CD4-positive, alpha-beta T cell treated with Interleukin-6 for 4 hours (primary cell): ENCODE measurements around the gene PRKAR1A.
"Not testable (repeated sequence)": the region's sequence is repeated elsewhere in the genome, so short reads cannot be mapped to it uniquely, and the experiment has no call there.

Source experiments
- DNase-seq: peaks from one replicate; pipeline ENCODE4 v3.0.0-alpha.2; 2020; ENCODE audit warnings: mixed read lengths

Gene PRKAR1A

GRCh38 chr17:68511671-68512246 is 471 bp upstream of the PRKAR1A start:
- peak; percentile 68 for DNase-seq

DNA sequence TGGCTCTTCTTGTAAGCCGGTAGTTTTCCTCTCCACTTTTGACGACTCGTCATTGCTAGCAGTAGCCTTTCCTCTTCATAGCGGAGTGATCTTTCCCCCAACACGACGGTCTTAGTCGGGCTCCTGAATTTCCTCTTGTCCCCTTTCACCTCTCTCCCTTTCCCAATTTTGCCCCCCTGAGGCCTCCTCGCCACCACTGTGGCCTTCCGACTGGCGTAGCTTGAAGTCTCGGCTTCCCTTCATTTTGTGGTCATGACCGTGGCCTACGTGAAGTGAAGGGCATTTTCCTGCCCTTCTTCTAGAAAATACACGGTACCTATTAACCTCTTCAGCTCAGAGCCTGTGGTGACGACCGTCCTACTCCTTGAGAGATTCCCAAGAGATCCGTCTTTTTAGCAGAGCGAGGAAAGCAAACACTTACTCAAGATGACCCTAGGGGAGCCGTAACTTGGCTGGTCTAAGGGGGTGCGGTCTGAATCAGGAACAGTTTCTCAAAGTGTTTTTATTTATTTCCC is 787 bp downstream of the PRKAR1A start:
- DNase-seq, result no peak

- DNase-seq, result no peak
These were observed 1.7 kb downstream of the PRKAR1A start for GRCh38 chr17:68513932-68514331.

GRCh38 chr17:68514831-68515635 is 2.8 kb downstream of the PRKAR1A start:
- no peak for DNase-seq

DNA sequence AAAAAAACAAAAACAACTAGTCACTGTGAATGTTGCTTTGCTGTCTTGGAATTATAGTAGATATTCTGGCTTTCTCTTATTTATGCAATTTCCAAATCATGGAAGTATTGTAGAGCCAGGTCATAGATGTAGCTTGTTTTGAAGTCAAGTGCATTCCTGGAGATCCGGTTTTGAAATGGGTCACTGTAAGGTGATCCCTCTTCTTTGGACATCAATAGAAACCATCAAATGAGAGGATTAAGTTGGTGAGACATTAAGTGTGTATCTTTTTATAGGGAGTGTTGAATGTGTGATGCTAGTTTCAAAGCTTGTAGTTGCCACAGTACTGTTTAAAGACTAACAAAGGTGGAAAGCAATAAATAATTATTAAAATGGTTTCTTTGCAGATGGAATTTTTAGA is 4.5 kb downstream of the PRKAR1A start:
- DNase-seq, result no peak

GRCh38 chr17:68517605-68518004 is 5.4 kb downstream of the PRKAR1A start:
- not testable (repeated sequence) for DNase-seq

- DNase-seq, result no peak
These were observed 6.0 kb downstream of the PRKAR1A start for GRCh38 chr17:68518063-68518815.

DNA sequence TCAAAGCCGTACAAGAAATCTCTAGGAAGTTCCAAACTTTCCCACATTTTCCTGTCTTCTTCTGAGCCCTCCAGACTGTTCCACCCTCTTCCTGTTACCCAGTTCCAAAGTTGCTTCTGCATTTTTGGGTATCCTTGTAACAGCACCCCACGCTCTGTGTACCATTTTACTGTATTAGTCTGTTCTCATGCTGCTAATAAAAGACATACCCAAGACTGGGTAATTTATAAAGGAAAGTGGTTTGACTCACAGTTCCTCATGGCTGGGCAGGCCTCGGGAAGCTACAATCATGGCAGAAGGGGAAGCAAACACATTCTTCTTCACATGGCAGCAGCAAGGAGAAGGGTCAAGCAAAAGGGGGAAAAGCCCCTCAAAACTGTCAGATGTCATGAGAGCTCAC is 6.8 kb downstream of the PRKAR1A start:
- not testable (repeated sequence) for DNase-seq

- DNase-seq, result no peak
These were observed 7.7 kb downstream of the PRKAR1A start for GRCh38 chr17:68519911-68520310.

DNA sequence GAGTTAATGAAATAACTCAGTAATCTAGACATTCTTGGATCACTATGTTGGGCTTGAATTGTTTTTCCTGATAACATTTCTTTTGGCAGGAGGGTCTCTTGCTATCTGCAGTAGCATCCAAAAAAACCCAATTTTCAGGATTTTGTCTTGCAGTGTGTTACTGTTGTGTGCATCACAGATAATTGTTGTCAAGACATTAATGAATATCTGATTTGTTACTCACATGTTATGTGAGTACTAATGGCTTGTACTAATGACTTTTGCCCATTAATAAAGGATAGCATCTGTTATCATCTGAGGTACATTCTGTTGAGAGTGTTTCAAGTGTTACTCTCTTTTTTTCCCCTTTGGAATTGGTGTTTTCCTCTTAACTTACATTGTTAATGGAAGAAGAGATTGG is 10.0 kb downstream of the PRKAR1A start:
- no peak for DNase-seq

GRCh38 chr17:68526548-68526947 is 14.3 kb downstream of the PRKAR1A start:
- no peak for DNase-seq

- DNase-seq, result no peak
These were observed 15.1 kb downstream of the PRKAR1A start for GRCh38 chr17:68527314-68527713.

GRCh38 chr17:68531252-68531651 is 19.0 kb downstream of the PRKAR1A start:
- no peak for DNase-seq

DNA sequence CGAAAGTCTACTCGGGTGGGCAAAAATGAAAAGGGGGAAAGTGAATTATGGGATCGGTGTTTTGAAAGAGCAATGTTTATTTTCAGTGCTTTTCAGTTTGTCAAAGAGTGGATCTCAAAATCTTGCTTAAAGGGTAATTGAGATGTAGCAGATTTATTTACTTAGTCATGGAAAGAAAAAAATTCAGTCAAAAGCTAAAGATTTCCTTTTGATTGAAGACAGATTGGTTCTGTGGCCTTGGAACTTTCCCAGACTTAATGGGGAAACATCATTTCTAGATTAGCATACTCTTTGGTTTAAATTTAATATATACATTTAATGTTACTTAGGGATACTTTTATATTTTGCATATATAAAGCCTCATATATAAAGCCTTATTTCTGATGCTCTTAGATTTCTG is 20.6 kb downstream of the PRKAR1A start:
- no peak for DNase-seq

DNA sequence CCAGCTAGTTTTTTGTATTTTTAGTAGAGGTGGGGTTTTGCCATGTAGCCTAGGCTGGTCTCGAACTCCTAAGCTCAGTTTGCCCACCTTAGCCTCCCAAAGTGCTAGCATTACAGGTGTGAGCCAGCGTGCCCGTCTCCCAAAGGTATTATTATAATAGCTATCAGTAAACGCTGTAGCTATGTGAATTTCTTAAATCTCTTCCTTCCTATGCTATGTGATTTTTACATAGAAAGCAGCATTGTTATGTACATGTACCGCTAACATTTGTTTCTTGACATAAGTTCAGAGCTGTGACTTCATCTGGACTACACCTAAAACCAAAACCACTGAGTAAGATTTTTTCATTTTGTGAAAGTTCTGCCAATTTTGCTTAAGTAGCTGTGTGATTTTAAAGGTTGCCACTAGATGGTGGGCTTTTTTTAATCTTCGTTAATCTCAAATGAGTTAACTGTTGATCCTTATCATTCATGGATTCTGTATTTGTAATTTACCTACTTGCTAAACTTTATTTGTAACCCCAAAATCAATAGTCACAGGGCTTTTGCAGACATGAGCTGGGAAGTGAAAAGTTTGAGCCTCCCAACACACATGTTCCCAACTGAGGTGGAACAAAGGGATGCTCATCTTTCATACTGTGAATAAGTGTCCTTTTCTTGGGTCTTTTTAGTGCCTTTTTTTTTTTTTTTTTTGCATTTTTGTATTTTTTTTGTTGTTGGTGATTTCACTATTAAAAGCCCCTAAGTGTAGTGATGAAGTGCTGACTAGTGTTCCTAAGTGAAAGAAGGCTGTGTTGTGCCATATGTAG is 21.9 kb downstream of the PRKAR1A start:
- DNase-seq, result no peak

- DNase-seq, result no peak
These were observed 22.5 kb downstream of the PRKAR1A start for GRCh38 chr17:68534695-68535088.

DNA sequence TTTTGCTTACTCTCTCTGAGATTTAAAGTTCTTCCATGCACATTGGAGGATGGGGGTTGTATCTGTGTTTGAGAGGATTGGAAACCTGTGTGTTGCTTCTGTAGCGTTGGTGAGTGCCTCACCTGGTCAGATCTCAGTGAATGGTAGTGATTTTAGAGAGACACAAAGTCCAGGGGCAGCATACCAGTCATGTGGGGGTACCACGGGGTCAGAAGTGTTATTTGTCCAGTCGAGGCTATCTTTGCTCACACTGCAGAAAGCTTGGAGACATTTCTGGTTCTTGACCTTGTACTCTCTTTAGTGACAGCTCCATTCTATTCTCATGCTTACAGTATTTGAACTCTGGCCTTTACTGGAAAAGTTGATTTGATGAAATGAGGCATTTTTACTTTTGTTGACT is 23.7 kb downstream of the PRKAR1A start:
- no peak for DNase-seq

DNA sequence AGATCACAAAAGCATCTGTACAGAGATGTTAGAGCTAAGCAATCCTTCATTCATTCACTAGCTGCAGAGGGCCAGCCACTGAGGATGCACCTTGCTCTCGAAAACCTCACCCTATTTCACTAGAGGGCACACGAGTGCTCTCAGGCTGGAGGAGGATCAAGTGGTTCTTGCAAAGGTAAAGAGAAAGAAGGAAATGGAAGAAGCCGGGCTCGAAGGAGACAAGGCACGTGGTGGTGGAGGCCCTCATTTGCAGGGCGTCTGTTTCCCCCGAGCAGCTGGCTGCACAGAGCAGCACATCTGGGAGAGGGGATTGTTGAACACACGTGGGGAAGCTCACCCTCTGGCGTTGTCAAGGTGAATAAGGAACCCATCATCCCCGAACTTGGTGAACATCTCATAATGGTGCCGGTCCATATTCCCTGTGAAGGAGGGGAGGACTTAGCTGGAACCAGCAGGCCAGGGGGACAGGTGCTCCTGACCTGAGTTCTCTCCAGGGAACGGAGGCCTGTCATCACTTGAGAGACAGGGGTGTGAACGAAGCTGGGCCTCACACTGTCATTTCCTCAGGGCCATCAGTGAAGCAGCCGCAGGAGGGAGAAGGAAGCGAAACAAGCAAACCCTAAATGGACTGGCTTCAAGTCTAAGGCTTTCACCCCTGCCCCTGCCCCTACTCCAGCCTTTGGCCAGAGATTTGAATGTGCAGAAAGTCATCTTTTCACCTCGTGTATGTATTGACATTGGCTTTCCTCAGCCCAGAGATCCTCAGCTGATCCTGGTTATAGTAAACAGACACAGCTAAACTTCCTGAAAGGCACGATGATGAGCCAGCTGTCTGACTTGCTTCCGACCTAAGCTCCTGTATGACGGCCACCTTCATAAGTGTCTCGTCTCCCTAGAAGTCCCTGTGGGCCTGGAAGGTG is 27.6 kb downstream of the PRKAR1A start:
- no peak for DNase-seq

GRCh38 chr17:68540981-68541380 is 28.8 kb downstream of the PRKAR1A start:
- DNase-seq, result no peak

GRCh38 chr17:68541816-68542215 is 29.6 kb downstream of the PRKAR1A start:
- no peak for DNase-seq

DNA sequence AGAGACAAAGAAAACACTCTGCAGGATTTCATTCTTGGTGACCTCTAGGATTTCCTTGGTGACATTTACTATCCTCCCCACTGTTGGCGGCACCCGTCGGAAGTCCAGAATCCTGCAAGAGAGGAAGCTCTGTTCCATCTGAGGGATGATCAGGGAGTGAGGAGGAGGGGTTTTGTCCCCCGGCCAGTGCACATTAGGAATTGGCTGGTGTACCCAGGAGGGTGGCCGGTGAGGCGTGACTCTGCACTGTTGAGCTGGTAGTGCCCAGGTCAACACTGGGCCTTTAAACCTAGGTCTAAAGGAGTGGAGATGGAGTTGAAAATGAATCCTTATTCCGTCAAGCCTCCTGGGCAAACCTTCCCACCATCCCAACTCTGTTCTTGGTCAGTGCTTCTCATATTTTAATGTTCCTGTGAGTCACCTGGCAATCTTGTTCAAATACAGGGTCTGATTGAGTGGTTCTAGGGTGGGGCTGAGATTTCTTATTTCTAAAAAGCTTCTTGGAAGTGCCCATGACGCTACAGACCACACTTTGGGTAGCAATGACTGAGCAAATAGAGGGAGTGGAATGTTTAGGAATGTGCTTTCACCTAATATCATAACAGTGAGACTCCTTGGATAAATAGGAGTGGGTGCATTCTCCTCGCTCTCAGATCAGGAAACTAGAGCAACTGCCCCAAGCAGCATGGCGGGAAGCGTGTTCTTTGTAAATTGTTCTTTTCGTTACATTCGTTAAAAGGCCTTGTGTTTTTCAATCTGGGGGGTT is 30.7 kb downstream of the PRKAR1A start:
- no peak for DNase-seq
